DND-41 (cell line): ENCODE results near the gene C9orf85.

Experiments
- ATAC-seq: fragments of 200-7000 bp; cut with Tn5 transposase; 3 replicates; pipeline ENCODE4 v1.9.1; 2021; ENCODE audit warnings: low read depth; ENCODE audit not compliant: insufficient read depth
- DNase-seq: peaks from one replicate; pipeline ENCODE4 v3.0.0-alpha.2; 2020
- H2AFZ ChIP-seq: 2 replicates; pipeline ENCODE4 v1.6.0; 2012; ENCODE audit warnings: low read depth, low read length
- H3K27ac ChIP-seq: 2 replicates; pipeline ENCODE4 v1.5.1; 2012; ENCODE audit warnings: low read length, inconsistent platforms
- H3K27me3 ChIP-seq: fragments of 200-600 bp; sonication (generic); 2 replicates; pipeline ENCODE4 v1.6.0; 2012; ENCODE audit warnings: low read length, mild to moderate bottlenecking, inconsistent platforms; ENCODE audit not compliant: insufficient read depth, poor library complexity
- H3K36me3 ChIP-seq: 2 replicates; pipeline ENCODE4 v1.5.1; 2012; ENCODE audit warnings: low read length, inconsistent platforms; ENCODE audit not compliant: insufficient read depth
- H3K4me1 ChIP-seq: 2 replicates; pipeline ENCODE4 v1.5.1; 2012; ENCODE audit warnings: mild to moderate bottlenecking, low read length; ENCODE audit not compliant: insufficient read depth
- H3K4me2 ChIP-seq: 2 replicates; pipeline ENCODE4 v1.6.0; 2012; ENCODE audit warnings: mild to moderate bottlenecking, moderate library complexity, low read length, inconsistent platforms; ENCODE audit not compliant: insufficient read depth
- H3K4me3 ChIP-seq, 2 experiments: fragments of 200-600 bp in 1 of 2; shearing (Covaris generic) in 1 of 2; 2 replicates each; pipeline ENCODE4 v1.5.1; 2012 to 2016; ENCODE audit warnings: inconsistent platforms in 2 of 2, low read length in 2 of 2, mild to moderate bottlenecking in 2 of 2, low read depth in 1 of 2, moderate library complexity in 1 of 2
- H3K79me2 ChIP-seq: 2 replicates; pipeline ENCODE4 v1.6.0; 2012; ENCODE audit warnings: low read length, inconsistent platforms; ENCODE audit not compliant: insufficient read depth
- H3K9ac ChIP-seq: 2 replicates; pipeline ENCODE4 v1.6.0; 2012; ENCODE audit warnings: low read depth, mild to moderate bottlenecking, inconsistent platforms, low read length, moderate library complexity
- H3K9me3 ChIP-seq: 2 replicates; pipeline ENCODE4 v1.5.1; 2012; ENCODE audit warnings: low read length, moderate library complexity, mild to moderate bottlenecking, inconsistent platforms; ENCODE audit not compliant: insufficient read depth, severe bottlenecking
- H4K20me1 ChIP-seq: 2 replicates; pipeline ENCODE4 v1.6.0; 2012; ENCODE audit warnings: low read length; ENCODE audit not compliant: insufficient read depth
- CTCF ChIP-seq: IDR thresholded peaks from 2 replicates; pipeline ENCODE4 v1.5.1; 2012; ENCODE audit warnings: borderline replicate concordance, low read length, moderate library complexity, mild to moderate bottlenecking; ENCODE audit not compliant: poor library complexity, severe bottlenecking; ENCODE audit errors: extremely low read depth
- EZH2 ChIP-seq: IDR thresholded peaks from 3 replicates; pipeline ENCODE4 v1.6.1; 2012; ENCODE audit warnings: borderline replicate concordance, low read depth, mild to moderate bottlenecking, moderate library complexity, low read length, inconsistent platforms; ENCODE audit not compliant: severe bottlenecking

The C9orf85 gene

GRCh38 chr9:71980266-71981190 is 69.1 kb downstream of the C9orf85 start:
- Histone ChIP-seq H4K20me1 (no peaks in the 10 kb centered on the region), H3K36me3 (no peaks in the 10 kb centered on the region), H3K79me2 (no peaks in the 10 kb centered on the region), H2AFZ (no peak overlapping the region), H3K4me3 (no peak overlapping the region), H3K27ac (no peak overlapping the region), H3K9me3 (no peaks in the 10 kb centered on the region), H3K4me1 (no peaks in the 10 kb centered on the region), H3K9ac (no peak overlapping the region), H3K4me2 (no peak overlapping the region), H3K27me3 (no peaks in the 10 kb centered on the region)
- DNase-seq, result no peak
- no peak for TF ChIP-seq CTCF
- ATAC-seq, result no peak

GRCh38 chr9:71981944-71982343 is 70.5 kb downstream of the C9orf85 start:
- Histone ChIP-seq H4K20me1 (no peaks in the 10 kb centered on the region), H3K9me3 (no peaks in the 10 kb centered on the region), H3K9ac (no peak overlapping the region), H2AFZ (no peak overlapping the region), H3K27me3 (no peaks in the 10 kb centered on the region), H3K4me3 (no peak overlapping the region), H3K4me2 (no peak overlapping the region), H3K36me3 (no peaks in the 10 kb centered on the region), H3K4me1 (no peaks in the 10 kb centered on the region), H3K27ac (no peak overlapping the region), H3K79me2 (no peaks in the 10 kb centered on the region)
- ATAC-seq, result no peak
- no peak for DNase-seq
- TF ChIP-seq EZH2 (no peak), CTCF (no peak)

- no peaks in the 10 kb centered on the region for H3K9me3 ChIP-seq
- H2AFZ ChIP-seq, result no peak overlapping the region
- no peak overlapping the region for H3K27ac ChIP-seq
- TF ChIP-seq CTCF, result no peak
- TF ChIP-seq EZH2, result no peak
- H3K4me1 ChIP-seq, result no peaks in the 10 kb centered on the region
- no peaks in the 10 kb centered on the region for H3K36me3 ChIP-seq
- no peak for DNase-seq
- H3K9ac ChIP-seq, result no peak overlapping the region
- H3K4me2 ChIP-seq, result no peak overlapping the region
- no peaks in the 10 kb centered on the region for H3K27me3 ChIP-seq
- no peaks in the 10 kb centered on the region for H3K79me2 ChIP-seq
- no peak overlapping the region for H3K4me3 ChIP-seq
- H4K20me1 ChIP-seq, result no peaks in the 10 kb centered on the region
- no peak for ATAC-seq
Measured at GRCh38 chr9:71984403-71984802, 73.0 kb downstream of the C9orf85 start.
